Endodermal cell (in vitro differentiated cells): ENCODE data around the gene TDRD7. TPM values are rescaled to one million over a fixed set of nuclear protein-coding genes. Genes with fewer than 3 reads are reported as not detected.

Experiments used
- DNase-seq: peaks from one replicate; pipeline ENCODE4 v3.0.0-alpha.2; 2017
- H3K27ac ChIP-seq: 2 replicates; pipeline ENCODE4 v1.5.1; 2013; ENCODE audit warnings: mild to moderate bottlenecking, low read depth, low read length, moderate library complexity
- H3K27me3 ChIP-seq: 2 replicates; pipeline ENCODE4 v1.6.1; 2013; ENCODE audit warnings: mild to moderate bottlenecking, low read length, moderate library complexity; ENCODE audit not compliant: insufficient read depth, control insufficient read depth, poor library complexity, severe bottlenecking
- H3K36me3 ChIP-seq: 2 replicates; pipeline ENCODE4 v1.7.0; 2013; ENCODE audit warnings: mild to moderate bottlenecking, low read length, moderate library complexity; ENCODE audit not compliant: control insufficient read depth, insufficient read depth
- H3K4me1 ChIP-seq: one replicate; pipeline ENCODE4 v1.7.0; 2013; ENCODE audit warnings: low read length; ENCODE audit not compliant: control insufficient read depth, insufficient read depth
- H3K4me3 ChIP-seq: 2 replicates; pipeline ENCODE4 v1.5.1; 2013; ENCODE audit warnings: mild to moderate bottlenecking, low read length, moderate library complexity
- H3K9ac ChIP-seq: 2 replicates; pipeline ENCODE4 v1.6.1; 2013; ENCODE audit warnings: mild to moderate bottlenecking, low read length, moderate library complexity; ENCODE audit not compliant: poor library complexity, severe bottlenecking; ENCODE audit errors: extremely low read depth
- H3K9me3 ChIP-seq: 2 replicates; pipeline ENCODE4 v1.6.1; 2013; ENCODE audit warnings: mild to moderate bottlenecking, low read length, moderate library complexity; ENCODE audit not compliant: control insufficient read depth
- H3K27ac Mint-ChIP-seq: 2 replicates; pipeline ENCODE4 v1.8.0; 2020; ENCODE audit warnings: mixed read lengths
- H3K27me3 Mint-ChIP-seq: 2 replicates; pipeline ENCODE4 v1.8.0; 2021; ENCODE audit warnings: mild to moderate bottlenecking, mixed read lengths; ENCODE audit not compliant: insufficient read depth
- H3K36me3 Mint-ChIP-seq: 2 replicates; pipeline ENCODE4 v1.8.0; 2020; ENCODE audit warnings: low read depth, mixed read lengths
- H3K4me1 Mint-ChIP-seq: 2 replicates; pipeline ENCODE4 v1.8.0; 2020; ENCODE audit warnings: mixed read lengths
- H3K4me3 Mint-ChIP-seq: 2 replicates; pipeline ENCODE4 v1.8.0; 2020; ENCODE audit warnings: mild to moderate bottlenecking, moderate library complexity, mixed read lengths
- H3K9me3 Mint-ChIP-seq: 2 replicates; pipeline ENCODE4 v1.8.0; 2020; ENCODE audit warnings: mild to moderate bottlenecking, mixed read lengths
- CTCF ChIP-seq: fragments of 200-600 bp; sonication (generic); conservative IDR thresholded peaks from 2 replicates; pipeline ENCODE4 v1.5.0; 2021; ENCODE audit warnings: antibody characterized with exemption, mild to moderate bottlenecking
- WGBS, 2 experiments: methylation state at CpG; one replicate each; pipeline versions ENCODE4 v1.1.5 to v1.1.7; 2013; ENCODE audit warnings: missing lambda C conversion rate in 2 of 2, mixed read lengths in 1 of 2; ENCODE audit not compliant: insufficient coverage in 1 of 2, insufficient read length in 1 of 2; 5-methylcytosine and 5-hydroxymethylcytosine counted together
- total RNA-seq, 2 donors: library from RNA; stranded (reverse); fragmentation: NEBNext Ultra II Directional in 1 of 2; extraction: Animal tissue kit (Norgen Biotek cat#: 25700) in 1 of 2; gene quantifications; 2 replicates in 1 of 2; 3 replicates in 1 of 2; pipeline ENCODE4 v1.2.1, GENCODE V29; 2021

TDRD7 gene
- total RNA-seq, 2 donors from 2014 or later = 25.9 to 31.9 TPM

- H3K4me1 Mint-ChIP-seq = peaks cover 3% of the 10 kb centered on the region
- no peaks in the 10 kb centered on the region for H3K36me3 Mint-ChIP-seq
- no peak for DNase-seq
- Histone ChIP-seq H3K27me3 (peaks cover 47% of the 10 kb centered on the region), H3K4me3 (peak overlapping the region; percentile 82), H3K9me3 (no peaks in the 10 kb centered on the region), H3K36me3 (no peaks in the 10 kb centered on the region), H3K9ac (no peak overlapping the region), H3K4me1 (no peaks in the 10 kb centered on the region), H3K27ac (no peak overlapping the region)
- no peak overlapping the region for H3K27ac Mint-ChIP-seq
- H3K27me3 Mint-ChIP-seq = peaks cover 51% of the 10 kb centered on the region
- peaks cover 4% of the 10 kb centered on the region for H3K9me3 Mint-ChIP-seq
- 64 to 100% methylated on average over 1 of the region's 1 CpG for WGBS, 2 experiments
- TF ChIP-seq CTCF = no peak
- H3K4me3 Mint-ChIP-seq = peak overlapping the region; percentile 64
Measured at GRCh38 chr9:97503862-97504210, 91.9 kb downstream of the TDRD7 start.

- Histone ChIP-seq H3K27me3 (peaks cover 39% of the 10 kb centered on the region), H3K27ac (no peak overlapping the region), H3K4me1 (no peaks in the 10 kb centered on the region), H3K9me3 (no peaks in the 10 kb centered on the region), H3K36me3 (no peaks in the 10 kb centered on the region), H3K9ac (no peak overlapping the region), H3K4me3 (peak overlapping the region; percentile 43)
- no peak for DNase-seq
- peaks cover 3% of the 10 kb centered on the region for H3K4me1 Mint-ChIP-seq
- 76 to 81% methylated on average over 5 to 8 of the region's 8 CpGs for WGBS, 2 experiments
- H3K9me3 Mint-ChIP-seq = no peaks in the 10 kb centered on the region
- H3K27ac Mint-ChIP-seq = no peak overlapping the region
- H3K4me3 Mint-ChIP-seq = no peak overlapping the region
- H3K36me3 Mint-ChIP-seq = no peaks in the 10 kb centered on the region
- TF ChIP-seq CTCF = no peak
- peaks cover 43% of the 10 kb centered on the region for H3K27me3 Mint-ChIP-seq
Measured at GRCh38 chr9:97504381-97505216, 92.7 kb downstream of the TDRD7 start.

- Mint-ChIP-seq H3K27me3 (peaks cover 31% of the 10 kb centered on the region), H3K9me3 (no peaks in the 10 kb centered on the region)
- 91% methylated on average over 3 of the region's 3 CpGs for WGBS, 2 experiments
Measured at GRCh38 chr9:97505845-97506244, 93.9 kb downstream of the TDRD7 start.

More at GRCh38 chr9:97505845-97506244, 93.9 kb downstream of the TDRD7 start:
- Histone ChIP-seq H3K27me3 (peaks cover 27% of the 10 kb centered on the region), H3K36me3 (no peaks in the 10 kb centered on the region), H3K9ac (no peak overlapping the region), H3K9me3 (no peaks in the 10 kb centered on the region), H3K4me1 (no peaks in the 10 kb centered on the region), H3K27ac (no peak overlapping the region), H3K4me3 (no peak overlapping the region)
- Mint-ChIP-seq H3K4me1 (peaks cover 3% of the 10 kb centered on the region), H3K27ac (no peak overlapping the region), H3K36me3 (no peaks in the 10 kb centered on the region), H3K4me3 (no peak overlapping the region)
- no peak for TF ChIP-seq CTCF
- DNase-seq = no peak
